GM19468 (cell line): ENCODE measurements around the gene ABRACL.
"Not testable (repeated sequence)": the region's sequence is repeated elsewhere in the genome, so short reads cannot be mapped to it uniquely, and the experiment has no call there.

Experiments
- ATAC-seq: cut with Tn5 transposase; IDR thresholded peaks from one replicate; pipeline ENCODE4 v1.9.1; 2021; ENCODE audit warnings: mild to moderate bottlenecking, moderate library complexity, moderate number of reproducible peaks; ENCODE audit not compliant: unreplicated experiment; ENCODE audit errors: extremely low read depth

ABRACL gene, protein sequence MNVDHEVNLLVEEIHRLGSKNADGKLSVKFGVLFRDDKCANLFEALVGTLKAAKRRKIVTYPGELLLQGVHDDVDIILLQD

GRCh38 chr6:139028658-139029469 lies at the start of gene ABRACL:
TSS of gene ABRACL (plus strand) at chr6:139028745. CDS start at chr6:139034161, 5,416 bp downstream.
- no peak for ATAC-seq

- no peak for ATAC-seq
Observed at GRCh38 chr6:138979365-138979764, 49.2 kb upstream of the ABRACL start.

DNA sequence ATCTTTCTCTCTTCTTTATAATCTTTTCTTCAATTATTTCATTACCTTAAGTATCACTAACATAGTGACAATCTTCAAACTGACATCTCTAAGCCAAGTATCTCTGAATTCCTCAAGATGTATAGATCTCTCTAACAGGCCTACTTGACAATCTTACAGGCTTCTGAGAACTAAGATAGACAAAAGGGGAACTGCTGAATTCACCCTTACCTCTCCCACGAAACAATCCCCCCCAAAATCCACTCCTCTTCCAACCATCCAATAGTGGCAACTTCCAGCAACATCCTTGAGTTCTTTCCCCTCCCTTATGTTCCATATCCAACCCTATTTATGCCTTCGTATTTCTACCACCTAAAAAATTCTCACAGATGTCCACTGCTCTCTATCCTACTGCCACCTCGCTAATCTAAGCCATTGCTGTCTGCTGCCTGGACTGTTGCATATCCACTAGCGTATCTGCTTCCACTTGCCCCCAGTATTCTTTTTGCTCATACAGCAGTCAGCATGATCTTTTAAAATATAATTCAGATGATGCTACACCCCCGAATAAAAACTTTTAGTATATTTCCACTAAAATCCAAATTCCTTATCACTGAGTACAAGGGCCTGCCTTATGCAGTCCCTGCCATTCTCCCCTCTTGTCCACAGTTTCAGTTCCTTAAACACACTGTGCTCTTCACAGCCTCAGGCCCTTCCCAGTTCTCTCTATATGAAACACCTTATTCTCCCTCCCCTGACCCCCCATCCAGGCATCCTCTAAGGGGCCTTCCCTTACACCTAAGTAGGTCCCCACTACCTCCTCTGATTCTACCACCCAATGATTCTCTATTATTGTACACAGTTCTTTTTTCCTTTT lies 48.5 kb upstream of the ABRACL start:
- ATAC-seq: peak; percentile 31

DNA sequence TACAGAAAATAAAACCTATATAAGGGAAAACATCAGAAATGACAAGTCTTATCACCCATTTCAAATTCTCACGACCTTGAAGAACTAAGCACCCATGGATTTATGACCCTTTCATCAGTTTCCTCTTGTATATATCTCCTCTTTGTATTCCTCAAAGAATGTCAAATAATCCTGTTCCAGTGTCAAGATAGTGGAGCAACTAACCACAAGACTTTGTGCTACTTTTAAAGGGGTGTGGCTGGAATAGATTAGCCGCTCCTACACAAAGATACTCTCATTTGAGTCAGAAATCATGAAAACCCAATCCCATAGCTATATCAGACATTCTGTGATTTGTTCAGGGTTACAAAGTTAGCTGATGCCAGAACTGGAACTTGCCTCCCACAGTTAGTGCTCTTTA lies 47.1 kb upstream of the ABRACL start:
- no peak for ATAC-seq

- no peak for ATAC-seq
Observed at GRCh38 chr6:138986578-138986977, 42.0 kb upstream of the ABRACL start.

GRCh38 chr6:138987080-138987642 lies 41.4 kb upstream of the ABRACL start:
- ATAC-seq: peak; percentile 2

GRCh38 chr6:138987643-138988468 lies 40.7 kb upstream of the ABRACL start, which contains the start of gene REPS1:
TSS of gene REPS1 (minus strand) at chr6:138988253. CDS start at chr6:138987682, 571 bp downstream.
- ATAC-seq: peak; percentile 92

DNA sequence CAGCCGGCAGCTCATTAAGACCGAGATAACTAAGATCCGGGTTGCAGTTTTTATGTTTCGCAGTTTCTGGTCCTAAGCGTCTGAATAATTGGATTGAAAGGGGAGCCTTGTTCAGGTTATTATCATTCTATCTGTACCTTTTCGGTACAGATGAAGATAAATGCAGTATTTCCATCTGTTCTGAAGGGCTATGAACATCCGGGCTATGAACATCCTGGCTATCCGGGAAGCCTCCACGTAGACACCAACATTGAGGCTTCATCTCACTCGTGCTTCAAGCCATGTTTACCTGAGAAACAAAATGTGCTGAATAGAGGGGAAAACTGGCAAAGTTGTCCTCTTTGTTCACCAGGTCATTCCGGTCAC lies 40.1 kb upstream of the ABRACL start:
- no peak for ATAC-seq

DNA sequence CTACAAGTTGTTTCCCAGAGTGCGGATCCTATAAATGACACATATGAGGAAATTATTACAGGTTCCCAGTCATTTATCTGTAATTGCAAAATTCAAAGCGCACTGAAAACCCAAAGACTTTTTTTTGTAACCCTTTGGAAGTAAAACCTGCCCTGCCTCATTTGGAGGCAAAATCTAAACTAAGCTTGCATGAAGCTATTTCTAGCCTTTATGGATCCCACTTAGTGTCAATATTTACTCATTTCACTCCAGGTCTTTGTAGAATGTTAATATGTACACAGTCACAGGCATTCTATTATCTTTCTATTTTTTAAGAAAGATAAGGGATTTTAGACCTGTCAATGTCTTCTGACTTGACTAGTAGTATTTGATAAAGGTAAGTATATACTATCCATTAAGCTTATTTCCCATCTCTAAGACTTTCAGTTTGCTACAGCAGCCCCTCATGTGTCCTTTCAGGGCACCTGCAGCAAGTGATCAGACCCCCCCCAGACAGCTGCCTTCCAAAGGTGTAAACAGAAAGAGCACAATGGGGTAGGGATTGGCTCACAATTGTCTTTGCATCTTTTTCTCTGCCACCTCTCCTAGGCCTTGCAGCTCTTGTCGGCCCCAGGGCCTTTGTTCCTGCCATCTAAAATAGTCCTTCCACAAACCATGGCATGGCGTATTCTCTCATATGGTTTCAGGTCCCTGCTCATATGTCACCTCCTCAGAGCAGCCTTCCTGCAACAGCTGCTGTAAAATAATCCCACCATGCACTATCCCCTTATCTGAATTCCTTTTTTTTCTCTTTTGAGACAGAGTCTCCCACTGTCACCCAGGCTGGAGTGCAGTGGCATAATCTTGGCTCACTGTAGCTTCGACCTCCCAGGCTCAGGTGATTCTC lies 39.2 kb upstream of the ABRACL start:
- ATAC-seq: no peak

DNA sequence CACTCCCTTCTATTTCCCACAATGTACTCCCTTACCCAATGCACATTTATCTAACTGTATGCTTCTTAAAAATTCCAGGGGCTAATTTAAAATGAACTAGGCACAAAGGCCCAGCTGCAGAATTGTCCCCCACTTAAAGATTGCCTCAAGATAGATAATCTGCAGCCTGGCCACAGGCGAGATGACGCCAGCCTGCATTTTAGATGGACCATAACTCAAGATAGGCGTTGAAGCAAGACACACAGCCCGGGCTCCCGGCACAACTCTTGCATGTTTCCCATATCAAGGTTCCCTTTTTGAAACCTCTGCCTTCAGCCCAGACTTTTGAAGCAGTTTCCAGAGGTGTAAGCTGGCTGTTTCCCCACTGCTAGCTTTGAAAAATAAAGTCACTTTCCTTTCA lies 37.3 kb upstream of the ABRACL start:
- no peak for ATAC-seq

GRCh38 chr6:138992965-138993364 lies 35.6 kb upstream of the ABRACL start:
- not testable (repeated sequence) for ATAC-seq

DNA sequence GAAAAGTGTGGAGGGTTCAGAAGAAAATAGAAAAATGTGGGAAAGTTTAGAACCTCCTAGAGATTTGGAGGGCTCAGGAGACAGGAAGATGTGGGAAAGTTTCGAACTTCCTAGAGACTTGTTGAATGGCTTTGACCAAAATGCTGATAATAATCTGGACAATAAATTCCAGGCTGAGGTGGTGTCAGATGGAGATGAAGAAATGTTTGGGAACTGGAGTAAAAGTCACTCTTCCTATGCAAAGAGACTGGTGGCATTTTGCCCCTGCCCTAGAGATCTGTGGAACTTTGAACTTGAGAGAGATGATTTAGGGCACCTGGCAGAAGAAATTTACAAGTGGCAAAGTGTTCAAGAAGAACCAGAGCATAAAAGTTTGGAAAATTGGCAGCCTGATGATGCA lies 35.1 kb upstream of the ABRACL start:
- not testable (repeated sequence) for ATAC-seq

DNA sequence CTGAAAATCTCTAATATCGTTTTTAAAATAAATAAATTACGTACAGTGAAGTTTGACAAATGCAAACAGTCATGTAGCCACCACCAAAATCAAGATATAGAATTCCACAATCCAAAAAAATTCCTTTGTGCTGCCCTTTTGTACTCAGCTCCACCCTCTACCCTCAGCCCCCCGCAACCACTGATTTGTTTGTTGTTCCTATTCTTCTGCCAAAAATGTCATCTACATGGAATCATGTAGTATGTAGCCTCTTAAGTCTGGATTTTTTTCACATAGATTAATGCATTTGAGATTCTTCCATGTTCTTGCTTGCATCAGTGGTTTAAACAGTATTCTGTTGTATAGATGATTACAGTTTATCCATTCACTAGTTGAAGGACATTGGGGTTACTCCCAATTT lies 32.0 kb upstream of the ABRACL start:
- ATAC-seq: no peak

GRCh38 chr6:138997136-138997535 lies 31.4 kb upstream of the ABRACL start:
- ATAC-seq: no peak

DNA sequence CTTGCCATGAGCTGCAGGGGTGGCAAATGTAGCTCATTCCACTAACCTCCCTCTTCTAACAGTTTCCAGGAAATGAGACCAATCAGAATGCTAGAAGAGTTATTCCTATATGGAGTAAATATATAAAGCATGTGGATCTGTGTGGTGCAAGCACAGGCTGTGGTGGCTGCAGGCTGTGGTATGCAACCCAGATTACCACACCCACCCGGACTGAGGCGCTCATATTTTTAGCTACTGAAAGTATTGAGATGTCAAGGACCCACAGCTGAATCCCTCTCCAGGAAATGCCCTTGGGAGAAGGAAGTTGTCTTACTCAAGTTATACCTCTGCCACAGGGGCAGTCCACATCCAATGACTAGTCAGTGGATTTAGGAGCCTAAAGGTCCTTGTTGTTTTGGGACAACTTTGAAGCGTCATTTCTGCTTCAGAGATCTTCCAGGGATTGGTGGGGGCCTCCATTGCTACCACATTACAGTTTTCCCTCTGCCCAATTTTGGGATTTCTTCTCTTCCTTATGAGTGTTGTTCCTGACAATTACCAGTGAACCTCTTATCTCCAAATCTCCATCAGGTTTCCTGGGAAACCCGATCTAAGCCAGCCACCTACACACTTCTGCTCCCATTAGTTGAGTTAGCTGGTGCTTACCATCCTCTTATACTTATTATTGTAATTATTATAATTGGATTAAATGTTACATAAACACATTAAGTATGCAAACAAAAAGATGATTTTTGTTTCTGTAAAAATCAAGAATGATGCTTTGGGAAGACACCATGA lies 28.4 kb upstream of the ABRACL start:
- ATAC-seq: no peak

GRCh38 chr6:139003751-139004150 lies 24.8 kb upstream of the ABRACL start:
- no peak for ATAC-seq

DNA sequence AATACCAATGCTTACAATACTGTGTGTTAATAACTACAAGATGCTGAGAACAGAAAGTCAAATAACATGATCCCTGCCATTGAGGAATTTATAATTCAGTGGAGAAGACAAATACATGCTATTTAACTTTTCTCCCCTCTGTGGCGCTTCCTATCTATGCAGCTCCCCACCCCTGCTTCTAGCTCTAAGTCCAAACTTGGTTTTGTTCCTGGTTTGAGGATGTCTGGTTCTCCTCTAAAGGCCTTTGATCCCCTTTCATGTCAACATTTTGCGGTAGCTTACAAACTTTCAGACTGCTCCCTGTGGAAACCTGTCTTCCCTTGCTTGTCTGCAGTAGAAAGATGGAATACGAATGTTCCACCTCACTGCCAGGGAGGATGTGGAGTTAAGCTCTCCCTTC lies 22.1 kb upstream of the ABRACL start:
- no peak for ATAC-seq

GRCh38 chr6:139007428-139007827 lies 21.1 kb upstream of the ABRACL start:
- no peak for ATAC-seq
